NCI-H345 treated with DMSO at 0.1 percent for 48 hours (cell line): ENCODE measurements around the gene HHAT.

Experiments used
- DNase-seq: peaks from one replicate; lab custom pipeline; 2025; ENCODE audit not compliant: unreplicated experiment; lab: John Stamatoyannopoulos, UW

The HHAT gene

GRCh38 chr1:210328746-210329503 is at the start of gene HHAT:
Gene HHAT (plus strand): TSS chr1:210328902. CDS start chr1:210348976, 20,074 bp downstream.
- peak; percentile 70 for DNase-seq

GRCh38 chr1:210280221-210280620 is 48.5 kb upstream of the HHAT start:
- DNase-seq, result no peak

- no peak for DNase-seq
Measured at GRCh38 chr1:210288116-210288515, 40.6 kb upstream of the HHAT start.

- no peak for DNase-seq
Measured at GRCh38 chr1:210289248-210289647, 39.5 kb upstream of the HHAT start.

GRCh38 chr1:210291081-210291764 is 37.5 kb upstream of the HHAT start:
- DNase-seq, result no peak

GRCh38 chr1:210291786-210292230 is 36.9 kb upstream of the HHAT start:
- DNase-seq, result no peak

GRCh38 chr1:210292231-210292871 is 36.4 kb upstream of the HHAT start:
- peak; percentile 99 for DNase-seq

- no peak for DNase-seq
Measured at GRCh38 chr1:210293171-210293607, 35.5 kb upstream of the HHAT start.

- peak; percentile 32 for DNase-seq
Measured at GRCh38 chr1:210294999-210295745, 33.5 kb upstream of the HHAT start.

- no peak for DNase-seq
Measured at GRCh38 chr1:210296682-210297081, 32.0 kb upstream of the HHAT start.

GRCh38 chr1:210298296-210298695 is 30.4 kb upstream of the HHAT start:
- DNase-seq, result no peak

GRCh38 chr1:210298936-210299335 is 29.8 kb upstream of the HHAT start:
- no peak for DNase-seq

- DNase-seq, result no peak
Measured at GRCh38 chr1:210299501-210299900, 29.2 kb upstream of the HHAT start.

GRCh38 chr1:210300923-210301614 is 27.6 kb upstream of the HHAT start:
- DNase-seq, result no peak

- no peak for DNase-seq
Measured at GRCh38 chr1:210301615-210302000, 27.1 kb upstream of the HHAT start.

- DNase-seq, result no peak
Measured at GRCh38 chr1:210302501-210302900, 26.2 kb upstream of the HHAT start.

GRCh38 chr1:210303391-210303790 is 25.3 kb upstream of the HHAT start:
- no peak for DNase-seq

GRCh38 chr1:210310562-210311153 is 18.0 kb upstream of the HHAT start:
- DNase-seq, result no peak

- DNase-seq, result no peak
Measured at GRCh38 chr1:210311726-210312493, 16.8 kb upstream of the HHAT start.
